Mesenchymal stem cell (in vitro differentiated cells and primary cell): ENCODE results near the gene HOXB7.

Experiments used
- DNase-seq: peaks from one replicate; pipeline ENCODE4 v3.0.0-alpha.2; 2013
- H2AFZ ChIP-seq: one replicate; pipeline ENCODE4 v1.6.1; 2013; ENCODE audit warnings: low read depth, mild to moderate bottlenecking, control low read depth, inconsistent platforms, low read length, moderate library complexity
- H2AK5ac ChIP-seq: 2 replicates; pipeline ENCODE4 v1.6.1; 2013; ENCODE audit warnings: low read length, moderate library complexity, mild to moderate bottlenecking, inconsistent platforms; ENCODE audit not compliant: severe bottlenecking
- H2BK120ac ChIP-seq: one replicate; pipeline ENCODE4 v1.6.1; 2013; ENCODE audit warnings: low read depth, mild to moderate bottlenecking, inconsistent platforms, low read length, moderate library complexity
- H2BK12ac ChIP-seq, 2 experiments: one replicate each; pipeline ENCODE4 v1.6.1; 2013; ENCODE audit warnings: inconsistent platforms in 2 of 2, low read length in 2 of 2, mild to moderate bottlenecking in 2 of 2, moderate library complexity in 2 of 2, control low read depth in 1 of 2
- H2BK15ac ChIP-seq: one replicate; pipeline ENCODE4 v1.6.1; 2013; ENCODE audit warnings: mild to moderate bottlenecking, low read depth, inconsistent platforms; ENCODE audit not compliant: poor library complexity, severe bottlenecking
- H2BK5ac ChIP-seq: 2 replicates; pipeline ENCODE4 v1.6.1; 2013; ENCODE audit warnings: low read depth, mild to moderate bottlenecking, low read length, control low read depth, inconsistent platforms; ENCODE audit not compliant: poor library complexity, severe bottlenecking
- H3K14ac ChIP-seq, 2 experiments: one replicate each; pipeline ENCODE4 v1.6.1; 2013; ENCODE audit warnings: inconsistent platforms in 2 of 2, low read length in 2 of 2, control low read depth in 1 of 2, mild to moderate bottlenecking in 1 of 2, moderate library complexity in 1 of 2
- H3K18ac ChIP-seq, 2 experiments: one replicate each; pipeline ENCODE4 v1.6.1; 2013; ENCODE audit warnings: inconsistent platforms in 2 of 2, low read length in 2 of 2, control low read depth in 1 of 2, low read depth in 1 of 2, mild to moderate bottlenecking in 1 of 2
- H3K23ac ChIP-seq, 2 experiments: one replicate each; pipeline ENCODE4 v1.6.1; 2013; ENCODE audit warnings: inconsistent platforms in 2 of 2, low read length in 2 of 2, mild to moderate bottlenecking in 2 of 2, moderate library complexity in 2 of 2, control low read depth in 1 of 2
- H3K27ac ChIP-seq: 2 replicates; pipeline ENCODE4 v1.5.1; 2013; ENCODE audit warnings: mild to moderate bottlenecking, moderate library complexity, low read length, control low read depth, inconsistent platforms; ENCODE audit not compliant: poor library complexity, severe bottlenecking
- H3K27me3 ChIP-seq, 2 experiments: 2 replicates each; pipeline versions ENCODE4 v1.6.1 to v1.7.0; 2013; ENCODE audit warnings: low read length in 2 of 2, mild to moderate bottlenecking in 2 of 2, moderate library complexity in 2 of 2, control low read depth in 1 of 2, inconsistent platforms in 1 of 2; ENCODE audit not compliant: control insufficient read depth in 1 of 2, insufficient read depth in 1 of 2
- H3K36me3 ChIP-seq, 2 experiments: 2 replicates each; pipeline versions ENCODE4 v1.6.1 to v1.7.0; 2013; ENCODE audit warnings: low read length in 2 of 2, control low read depth in 1 of 2, inconsistent platforms in 1 of 2, low read depth in 1 of 2, mild to moderate bottlenecking in 1 of 2; ENCODE audit not compliant: insufficient read depth in 2 of 2, control insufficient read depth in 1 of 2
- H3K4ac ChIP-seq, 2 experiments: one replicate each; pipeline ENCODE4 v1.6.1; 2013; ENCODE audit warnings: inconsistent platforms in 2 of 2, low read length in 2 of 2, mild to moderate bottlenecking in 2 of 2, moderate library complexity in 2 of 2, control low read depth in 1 of 2, low read depth in 1 of 2
- H3K4me1 ChIP-seq: 2 replicates; pipeline ENCODE4 v1.6.1; 2013; ENCODE audit warnings: low read depth, low read length, control low read depth; ENCODE audit not compliant: control insufficient read depth, insufficient read depth
- H3K4me2 ChIP-seq: 2 replicates; pipeline ENCODE4 v1.6.1; 2013; ENCODE audit warnings: low read length, mild to moderate bottlenecking, inconsistent platforms; ENCODE audit not compliant: poor library complexity, severe bottlenecking
- H3K4me3 ChIP-seq, 2 experiments: 2 replicates each; pipeline versions ENCODE4 v1.5.1 to v1.7.0; 2013; ENCODE audit warnings: low read length in 2 of 2, mild to moderate bottlenecking in 2 of 2, control low read depth in 1 of 2, low read depth in 1 of 2; ENCODE audit not compliant: insufficient read depth in 1 of 2
- H3K79me1 ChIP-seq: replicated peaks from 2 replicates; pipeline ENCODE4 v1.6.1; 2013; ENCODE audit warnings: mild to moderate bottlenecking, control low read depth, low read length, inconsistent platforms; ENCODE audit not compliant: poor library complexity, severe bottlenecking
- H3K9ac ChIP-seq: 2 replicates; pipeline ENCODE4 v1.7.0; 2013; ENCODE audit warnings: mild to moderate bottlenecking, low read length, moderate library complexity
- H3K9me3 ChIP-seq: 2 replicates; pipeline ENCODE4 v1.7.0; 2013; ENCODE audit warnings: mild to moderate bottlenecking, low read length; ENCODE audit not compliant: control insufficient read depth
- H4K8ac ChIP-seq: one replicate; pipeline ENCODE4 v1.6.1; 2013; ENCODE audit warnings: inconsistent platforms, mild to moderate bottlenecking, low read length, moderate library complexity
- H4K91ac ChIP-seq: one replicate; pipeline ENCODE4 v1.6.1; 2013; ENCODE audit warnings: mild to moderate bottlenecking, low read length, inconsistent platforms
- WGBS: methylation state at CpG from one replicate; pipeline ENCODE4 v1.1.7; 2013; ENCODE audit warnings: mixed read lengths; 5-methylcytosine and 5-hydroxymethylcytosine counted together

Gene HOXB7

GRCh38 chr17:48593840-48594537 is 16.8 kb downstream of the HOXB7 start:
- no peak overlapping the region for H2BK15ac ChIP-seq
- H3K79me1 ChIP-seq = peaks cover 4% of the 10 kb centered on the region
- peak overlapping the region; percentile 5 to 25 for H3K23ac ChIP-seq
- H2BK120ac ChIP-seq = peak overlapping the region; percentile 42
- peak overlapping the region; percentile 79 for H2AK5ac ChIP-seq
- under 1% methylated on average over 32 of the region's 37 CpGs for WGBS
- peak overlapping the region in 1 of 2 experiments; percentile 80 for H3K4me3 ChIP-seq
- no peaks in the 10 kb centered on the region for H3K27me3 ChIP-seq
- peak overlapping the region; percentile 44 for H3K4me2 ChIP-seq
- peak overlapping the region in 1 of 2 experiments; percentile 71 for H3K14ac ChIP-seq
- DNase-seq = peak; percentile 98
- H4K8ac ChIP-seq = peak overlapping the region; percentile 29
- peak overlapping the region; percentile 90 to 97 for H3K18ac ChIP-seq
- H3K4ac ChIP-seq = peak overlapping the region; percentile 36 to 92
- peaks cover 31 to 34% of the 10 kb centered on the region in 2 experiments for H3K36me3 ChIP-seq
- no peak overlapping the region for H2BK5ac ChIP-seq
- H2AFZ ChIP-seq = no peak overlapping the region
- H3K27ac ChIP-seq = peak overlapping the region; percentile 90
- H3K9ac ChIP-seq = peak overlapping the region; percentile 98
- peaks cover 46% of the 10 kb centered on the region for H3K4me1 ChIP-seq
- H2BK12ac ChIP-seq = peak overlapping the region in 1 of 2 experiments; percentile 86
- H3K9me3 ChIP-seq = no peaks in the 10 kb centered on the region
- peak overlapping the region; percentile 53 for H4K91ac ChIP-seq

- H4K91ac ChIP-seq = peak within 1 kb of the TSS; percentile 99
- peak within 1 kb of the TSS; percentile 87 for H4K8ac ChIP-seq
- WGBS = under 1% methylated on average over 50 of the region's 50 CpGs
- H3K4me2 ChIP-seq = peak within 1 kb of the TSS; percentile 92
- peak within 1 kb of the TSS; percentile 55 to 80 for H3K4me3 ChIP-seq
- peaks cover 4% of the 10 kb centered on the region for H3K79me1 ChIP-seq
- H3K27ac ChIP-seq = peak within 1 kb of the TSS; percentile 90
- peak within 1 kb of the TSS; percentile 44 to 98 for H3K14ac ChIP-seq
- H2BK5ac ChIP-seq = peak within 1 kb of the TSS; percentile 39
- H3K4me1 ChIP-seq = peaks cover 44% of the 10 kb centered on the region
- H3K27me3 ChIP-seq = no peaks in the 10 kb centered on the region
- peaks cover 31 to 34% of the 10 kb centered on the region in 2 experiments for H3K36me3 ChIP-seq
- peak within 1 kb of the TSS; percentile 88 to 92 for H3K4ac ChIP-seq
- DNase-seq = no peak
- peak within 1 kb of the TSS; percentile 97 to 99 for H3K18ac ChIP-seq
- peak within 1 kb of the TSS; percentile 79 for H2AK5ac ChIP-seq
- peak within 1 kb of the TSS; percentile 89 for H2BK120ac ChIP-seq
- peak within 1 kb of the TSS; percentile 98 for H3K9ac ChIP-seq
- H2BK15ac ChIP-seq = peak within 1 kb of the TSS; percentile 83
- no peaks in the 10 kb centered on the region for H3K9me3 ChIP-seq
- peak within 1 kb of the TSS; percentile 80 to 86 for H2BK12ac ChIP-seq
- peak within 1 kb of the TSS; percentile 81 to 100 for H3K23ac ChIP-seq
- H2AFZ ChIP-seq = no peak within 1 kb of the TSS
These were observed 17.5 kb downstream of the HOXB7 start, which contains the start of gene HOXB5 for GRCh38 chr17:48593126-48593829. TSS of gene HOXB5 (minus strand) at chr17:48593779. CDS start at chr17:48593682, 97 bp downstream.

DNA sequence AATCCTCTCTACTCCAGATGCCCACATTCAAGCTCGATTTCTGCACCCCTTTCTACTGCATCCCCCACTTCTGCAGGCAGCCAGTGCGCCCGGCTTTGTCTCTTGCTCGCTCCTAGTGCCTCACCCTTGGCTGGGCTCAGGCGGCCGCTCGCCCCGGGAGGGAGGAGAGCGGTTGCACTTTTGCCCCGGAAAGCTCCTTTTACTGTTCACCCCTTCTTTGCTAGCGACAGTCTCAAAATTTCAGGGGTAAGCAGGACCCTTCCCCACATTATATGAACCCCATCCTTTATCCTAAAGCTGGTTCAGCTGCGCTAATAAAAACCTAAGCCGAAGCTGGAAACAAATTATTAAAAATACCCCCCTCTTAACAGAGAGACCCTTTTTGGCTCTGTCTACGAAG is 18.2 kb downstream of the HOXB7 start:
- Histone ChIP-seq H2BK12ac (peak overlapping the region in 1 of 2 experiments; percentile 73), H3K23ac (no peak overlapping the region), H4K91ac (peak overlapping the region; percentile 52), H3K9ac (peak overlapping the region; percentile 98), H3K4ac (peak overlapping the region; percentile 66 to 89), H3K27ac (peak overlapping the region; percentile 22), H3K27me3 (no peaks in the 10 kb centered on the region), H3K79me1 (peaks cover 4% of the 10 kb centered on the region), H3K18ac (peak overlapping the region; percentile 91 to 93), H4K8ac (peak overlapping the region; percentile 61), H3K4me2 (peak overlapping the region; percentile 92), H2BK15ac (no peak overlapping the region), H2BK120ac (peak overlapping the region; percentile 50), H3K4me3 (peak overlapping the region; percentile 23 to 80), H3K9me3 (no peaks in the 10 kb centered on the region), H2AK5ac (peak overlapping the region; percentile 66), H3K14ac (peak overlapping the region in 1 of 2 experiments; percentile 96), H2BK5ac (peak overlapping the region; percentile 9), H3K4me1 (peaks cover 48% of the 10 kb centered on the region), H2AFZ (no peak overlapping the region), H3K36me3 (peaks cover 31 to 34% of the 10 kb centered on the region in 2 experiments)
- no peak for DNase-seq
- 6% methylated on average over 13 of the region's 14 CpGs for WGBS
